ENCODE measurements around the gene TRIM2.
"Not testable (repeated sequence)": the region's sequence is repeated elsewhere in the genome, so short reads cannot be mapped to it uniquely, and the experiment has no call there.

Gene TRIM2

DNA sequence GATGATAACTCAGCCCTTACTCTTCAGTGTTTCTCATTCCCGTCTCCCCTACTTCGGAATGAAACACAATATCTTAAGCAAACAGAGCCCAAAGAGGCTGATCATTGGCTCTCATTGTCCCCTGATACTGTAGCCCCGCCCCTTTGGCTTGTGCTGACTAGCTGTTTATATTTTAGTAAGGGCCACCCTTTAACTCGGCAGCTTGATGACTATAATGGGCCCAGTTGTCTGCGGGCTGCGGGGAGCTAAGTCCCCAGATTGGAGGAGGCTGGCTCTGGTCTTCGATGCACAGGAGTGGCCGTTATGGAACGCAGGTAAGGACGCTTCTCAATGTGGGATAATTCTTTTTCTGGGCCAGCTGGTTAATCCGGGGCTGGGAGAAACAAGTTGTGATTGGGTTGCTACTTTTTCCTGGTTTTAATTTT, at the start of gene TRIM2:
TRIM2 (plus strand) TSS at position 197 of the 425 bp plus-strand sequence; CDS start at position 285, 88 bp downstream.
- no peak for DNase-seq

DNA sequence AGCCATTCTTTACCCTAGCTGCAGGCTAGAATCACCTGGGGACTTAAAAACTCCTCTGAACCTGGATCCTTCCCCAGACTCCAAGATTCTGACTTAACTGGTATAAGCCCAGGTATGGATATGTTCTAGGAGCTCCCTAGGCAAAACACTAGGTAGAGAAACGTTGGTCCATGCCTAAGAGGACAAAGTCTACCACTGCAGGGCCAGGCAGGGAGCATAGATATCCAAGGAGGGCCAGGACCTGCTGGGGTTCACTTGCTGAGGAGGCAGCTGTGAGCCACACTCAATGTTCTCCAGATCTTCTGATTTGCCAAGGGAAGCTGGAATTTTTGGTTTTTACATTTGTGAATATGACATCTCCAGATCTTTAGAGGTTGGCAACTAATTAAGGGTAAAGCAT, 48.6 kb upstream of the TRIM2 start:
- DNase-seq: no peak

DNA sequence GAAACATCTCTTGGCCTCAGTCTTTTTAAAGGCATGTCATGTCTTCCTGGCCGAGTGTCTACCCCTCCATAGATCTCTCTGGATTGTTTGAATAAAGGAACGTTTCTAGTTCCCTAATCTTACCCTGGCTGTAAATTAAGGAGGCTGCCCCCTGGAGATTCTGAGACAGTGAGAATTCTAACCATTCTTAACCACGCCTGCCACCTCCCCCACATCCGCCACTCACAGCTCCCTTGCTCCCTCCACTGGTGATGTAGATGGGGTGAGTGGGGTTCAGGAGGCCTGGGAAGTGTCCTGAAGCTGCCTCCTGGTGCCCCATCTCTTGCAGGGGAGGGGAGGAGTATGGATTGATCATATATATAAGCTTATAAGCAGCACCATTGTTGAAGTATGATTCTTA, 48.0 kb upstream of the TRIM2 start:
- DNase-seq: no peak

DNA sequence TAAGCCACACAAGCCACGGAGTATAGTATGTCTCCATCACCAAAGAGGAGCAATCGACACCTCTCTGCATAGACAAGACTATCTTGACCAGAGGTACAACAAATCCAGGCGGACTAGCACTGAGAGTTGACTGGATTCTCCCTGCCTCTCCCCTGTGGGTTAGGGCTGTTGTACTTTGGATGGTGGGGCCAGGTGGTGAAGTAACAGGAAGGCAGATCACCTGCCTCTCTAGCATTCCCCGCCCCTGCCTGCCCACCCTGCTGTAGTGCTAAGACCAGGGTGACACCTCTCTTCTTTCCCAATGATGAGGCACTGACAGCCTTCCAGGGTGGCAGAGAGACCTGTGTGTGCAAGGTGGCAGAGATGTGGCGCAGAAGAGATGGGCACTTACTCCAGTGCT, 47.5 kb upstream of the TRIM2 start:
- DNase-seq: no peak

DNA sequence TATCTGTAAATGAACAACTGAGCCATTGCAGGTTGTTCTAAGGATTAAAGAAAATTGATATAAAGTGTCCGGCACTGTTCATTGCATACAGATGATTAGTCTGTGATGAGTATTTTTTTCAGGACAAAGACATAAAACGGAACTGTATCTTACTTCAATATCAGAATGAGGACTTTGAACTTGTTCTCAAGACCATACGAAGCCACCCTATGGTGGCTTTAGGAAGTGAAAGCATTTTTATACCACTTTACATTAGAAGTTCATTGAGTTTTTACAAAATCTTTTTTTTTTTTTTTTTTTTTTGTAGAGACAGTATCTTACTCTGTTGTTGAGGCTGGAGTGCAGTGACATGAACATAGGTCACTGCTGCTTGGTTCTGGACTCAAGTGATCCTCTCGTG, 45.2 kb upstream of the TRIM2 start:
- no peak for DNase-seq

DNA sequence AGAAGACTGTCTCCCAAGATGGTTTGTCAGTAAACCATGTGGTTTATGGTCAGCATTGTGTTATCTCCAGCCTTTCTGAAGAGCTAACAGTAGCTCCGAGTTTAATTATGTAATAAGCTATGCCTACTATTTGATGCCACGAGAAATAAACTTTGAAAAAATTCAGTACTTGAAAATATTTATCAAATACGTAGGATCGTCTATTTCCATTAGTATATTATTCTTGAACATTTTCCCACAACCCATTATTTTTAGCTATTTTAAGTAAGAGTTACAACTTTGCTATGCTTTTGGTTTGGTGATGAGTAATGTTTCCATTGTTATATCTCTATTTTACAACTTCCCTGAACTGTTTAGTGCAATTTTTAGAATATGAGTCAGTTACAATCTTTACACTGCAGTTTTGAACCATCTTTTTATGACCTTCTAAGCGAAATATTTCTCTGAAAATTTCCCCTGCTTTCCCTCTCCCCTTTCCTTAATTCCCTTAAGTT, 44.5 kb upstream of the TRIM2 start:
- DNase-seq: no peak

DNA sequence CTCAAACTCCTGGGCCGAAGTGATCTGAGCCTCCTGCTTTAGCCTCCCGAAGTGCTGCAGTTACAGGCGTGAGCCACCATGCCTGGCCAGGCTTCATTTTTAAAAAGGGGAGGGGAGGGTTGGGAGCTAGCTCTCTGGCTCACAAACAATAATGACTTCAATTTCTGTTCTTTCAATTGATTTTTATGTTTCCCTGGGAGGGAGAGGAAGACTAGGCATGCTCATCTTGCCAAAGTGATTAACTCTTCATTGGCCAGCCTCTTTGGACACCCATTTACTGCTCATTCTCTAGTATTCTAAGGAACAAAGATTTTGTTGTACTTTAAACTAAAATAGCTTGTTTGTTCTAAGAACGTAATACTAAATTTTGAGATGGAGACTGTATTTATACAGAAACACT, 43.4 kb upstream of the TRIM2 start:
- no peak for DNase-seq

DNA sequence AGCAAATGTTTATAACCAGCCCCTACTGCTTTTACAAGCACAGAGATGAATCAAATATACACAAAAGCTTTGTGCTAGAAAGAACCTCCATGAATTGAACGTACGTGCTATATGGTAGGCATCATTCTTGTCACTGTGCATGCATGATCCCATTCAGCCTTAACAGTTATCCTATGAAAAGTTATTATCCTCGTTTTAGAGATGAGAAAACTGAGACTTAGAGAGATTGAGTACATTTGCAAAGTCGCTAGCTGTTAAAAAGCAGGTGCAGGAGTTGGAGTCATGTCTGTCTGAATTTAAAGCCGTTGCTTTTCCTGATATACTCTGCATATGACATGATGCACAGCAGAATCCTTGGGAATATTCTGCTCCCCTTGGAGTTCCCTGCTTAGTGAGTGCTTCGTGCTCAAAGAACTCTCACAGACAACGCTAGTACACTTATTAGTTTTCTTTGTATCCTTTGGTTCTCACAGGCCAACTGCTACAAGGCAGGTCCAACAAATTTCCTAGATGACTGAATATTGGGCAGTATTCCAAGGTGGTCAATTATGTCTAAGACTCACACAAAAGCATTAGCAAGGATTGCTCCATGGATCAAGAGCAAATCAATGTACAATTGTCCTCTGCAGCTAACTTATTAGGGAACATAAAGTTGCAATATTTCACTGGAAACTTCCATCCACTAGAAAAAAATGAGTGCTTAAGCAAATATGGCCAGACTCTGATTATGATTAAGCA, 42.8 kb upstream of the TRIM2 start:
- DNase-seq: peak; percentile 16

DNA sequence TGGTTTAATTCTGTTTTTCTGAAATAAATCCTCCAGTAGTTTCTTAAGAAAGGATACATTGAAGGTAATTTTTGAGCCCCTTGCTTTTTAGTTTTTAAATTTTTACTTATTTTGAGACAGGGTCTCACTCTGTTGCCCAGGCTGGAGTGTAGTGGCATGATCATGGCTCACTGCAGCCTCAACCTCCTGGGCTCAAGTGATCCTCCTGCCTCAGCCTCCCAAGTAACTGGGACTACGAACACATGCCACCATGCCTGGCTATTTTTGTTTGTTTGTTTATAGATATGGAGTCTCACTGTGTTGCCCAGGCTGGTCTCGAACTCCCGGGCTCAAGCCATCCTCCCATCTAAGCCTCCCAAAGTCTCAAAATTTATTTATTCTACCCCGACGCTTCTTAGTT, 39.0 kb upstream of the TRIM2 start:
- DNase-seq: not testable (repeated sequence)

DNA sequence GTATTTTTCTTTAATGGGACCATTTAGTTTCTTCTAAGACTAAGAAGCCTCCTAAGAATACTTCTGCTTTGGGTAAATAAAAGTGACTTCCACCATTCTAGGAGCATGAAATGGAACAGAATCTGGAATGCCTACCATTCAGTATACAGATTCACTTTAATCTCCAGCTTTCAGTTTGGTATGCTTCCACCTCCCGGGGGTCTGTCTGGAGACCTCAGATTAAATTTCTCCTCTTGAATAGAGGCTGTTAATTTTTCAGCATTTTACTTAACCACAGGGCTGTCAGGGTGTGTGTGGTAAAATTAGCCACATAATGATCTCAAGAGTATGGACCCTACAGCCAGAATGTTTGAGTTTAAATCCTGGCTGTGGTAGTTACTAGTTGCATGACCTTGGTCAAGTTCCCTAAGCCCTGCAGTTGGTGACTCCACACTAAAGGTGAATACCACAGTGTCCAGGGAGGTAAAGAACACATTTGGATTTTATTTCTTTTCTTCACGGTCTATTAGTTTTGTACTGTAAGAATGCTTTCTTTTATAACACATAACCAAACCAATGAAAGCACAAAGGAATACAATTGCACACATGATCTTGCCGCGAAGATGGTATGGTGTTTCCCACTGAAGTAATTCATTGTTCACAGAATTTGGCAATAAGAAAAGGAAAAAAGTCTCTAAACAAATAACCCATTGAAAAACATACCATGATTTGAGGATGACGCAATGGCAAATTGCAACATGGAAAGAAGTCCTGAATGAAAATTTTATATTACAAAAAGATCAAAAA, 37.3 kb upstream of the TRIM2 start:
- no peak for DNase-seq

DNA sequence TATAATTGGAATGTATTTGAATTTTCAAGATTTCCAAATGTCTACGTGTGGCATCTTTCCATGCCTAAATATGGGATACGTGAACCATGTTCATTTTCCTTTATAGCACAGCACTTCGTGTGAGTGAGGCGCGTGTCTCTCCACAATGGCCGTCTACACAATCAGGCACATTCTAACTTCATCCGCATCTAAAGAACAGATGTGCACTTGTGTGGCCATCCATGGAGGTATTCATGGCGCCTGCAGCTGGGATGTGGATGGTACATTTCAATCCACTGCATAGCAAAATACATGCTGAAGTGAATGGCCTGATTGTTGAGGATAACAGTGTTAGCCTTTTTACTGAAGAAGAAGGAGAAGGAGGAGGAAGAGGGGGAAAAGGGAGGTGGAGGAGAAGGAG, 34.5 kb upstream of the TRIM2 start:
- no peak for DNase-seq

DNA sequence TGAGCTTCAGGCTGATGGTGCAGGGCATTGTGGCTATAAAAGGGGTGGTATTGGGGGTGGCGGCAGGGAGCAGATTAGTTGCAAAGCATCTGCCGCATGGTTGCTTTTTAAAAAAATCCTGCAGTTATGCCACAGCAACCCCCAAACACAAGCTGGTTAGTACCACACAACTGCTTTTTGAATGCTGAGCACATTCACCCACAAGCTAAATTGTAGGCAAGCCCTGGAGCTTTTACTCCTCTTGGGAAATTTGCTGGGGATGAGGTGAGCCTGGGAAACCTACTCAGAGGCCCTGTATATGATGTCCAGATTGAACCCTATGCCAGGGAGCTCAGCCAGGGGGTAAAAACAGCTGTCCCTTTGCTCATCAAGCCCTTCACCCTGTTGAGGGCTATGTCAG, 33.8 kb upstream of the TRIM2 start:
- no peak for DNase-seq

DNA sequence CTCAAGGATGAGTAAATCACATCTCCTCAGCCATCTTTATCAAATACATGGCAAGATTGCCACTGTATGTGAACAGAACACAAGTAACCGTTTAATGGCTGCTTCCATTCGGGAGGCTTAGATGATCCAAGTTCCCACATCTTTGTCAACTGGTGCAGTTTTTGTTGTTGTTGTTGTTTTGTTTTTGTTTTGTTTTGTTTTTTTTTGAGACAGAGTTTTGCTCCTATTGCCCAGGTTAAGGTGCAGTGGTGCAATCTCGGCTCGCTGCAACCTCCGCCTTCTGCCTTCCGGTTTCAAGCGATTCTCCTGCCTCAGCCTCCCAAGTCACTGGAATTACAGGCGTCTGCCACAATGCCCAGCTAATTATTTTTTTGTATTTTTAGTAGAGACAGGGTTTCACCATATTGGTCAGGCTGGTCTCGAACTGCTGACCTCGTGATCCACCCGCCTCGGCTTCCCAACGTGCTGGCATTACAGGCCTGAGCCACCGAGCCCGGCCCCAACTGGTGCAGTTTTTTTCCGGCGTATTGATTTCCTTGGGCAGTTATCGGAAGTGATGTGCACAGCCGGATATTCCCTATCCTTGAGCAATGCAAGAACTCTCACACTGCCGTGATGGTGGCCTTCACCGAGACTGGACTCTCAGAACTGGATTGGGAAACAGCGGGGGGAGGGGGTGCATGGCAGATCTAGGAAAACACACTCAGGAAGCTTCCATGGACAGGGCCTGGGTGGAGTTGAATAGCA, 29.2 kb upstream of the TRIM2 start:
- DNase-seq: no peak

DNA sequence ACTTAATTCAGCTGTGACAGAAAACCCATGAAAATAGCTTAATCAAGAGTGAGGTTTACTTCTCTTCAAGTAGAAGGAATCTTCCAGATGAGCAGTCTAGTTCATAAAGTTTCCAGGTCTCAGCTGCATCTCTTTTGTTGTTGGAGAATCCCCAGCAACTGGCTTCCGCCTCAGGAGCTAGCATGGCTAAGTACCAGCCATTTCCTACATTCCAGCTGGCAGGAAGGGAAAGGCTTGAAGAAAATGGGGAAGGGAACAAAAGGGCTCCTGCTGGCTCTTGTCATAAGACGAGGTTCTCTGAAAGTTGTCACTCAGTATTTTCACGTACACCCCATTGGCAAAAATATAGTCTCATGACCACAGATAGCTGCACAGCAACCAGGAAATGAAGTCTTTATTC, 27.3 kb upstream of the TRIM2 start:
- no peak for DNase-seq

DNA sequence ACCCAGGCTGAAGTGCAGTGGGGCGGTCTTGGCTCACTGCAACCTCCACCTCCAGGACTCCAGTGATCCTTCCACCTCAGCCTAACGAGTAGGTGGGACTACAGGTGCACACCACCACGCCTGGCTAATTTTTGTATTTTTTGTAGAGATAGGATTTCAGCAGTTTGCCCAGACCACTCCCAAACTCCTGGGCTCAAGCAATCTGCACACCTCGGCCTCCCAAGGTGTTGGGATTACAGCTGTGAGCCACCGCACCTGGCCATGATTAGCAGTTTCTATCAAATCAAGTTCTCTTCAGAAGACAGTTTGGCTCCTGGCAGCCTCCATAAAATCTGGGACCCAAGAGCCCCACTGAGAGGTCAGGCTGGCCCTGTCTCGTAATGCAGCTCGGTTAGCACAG, 26.4 kb upstream of the TRIM2 start:
- DNase-seq: no peak

DNA sequence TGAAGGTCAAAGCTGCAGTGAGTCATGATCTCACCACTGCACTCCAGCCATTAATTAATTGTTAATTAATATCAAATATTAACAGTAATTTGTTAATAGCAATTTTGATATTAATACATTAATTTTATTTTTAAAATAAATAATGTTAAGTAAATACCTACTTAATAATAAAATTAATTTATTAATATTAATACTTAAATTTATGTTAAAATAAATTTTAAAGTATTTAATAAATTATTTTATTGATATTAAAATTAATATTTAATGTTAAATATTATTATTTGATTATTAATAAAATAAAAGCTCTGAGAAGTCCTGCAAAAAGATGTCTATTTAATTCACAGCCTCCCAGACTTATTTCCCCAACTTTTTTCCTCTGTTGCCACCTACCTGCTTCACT, 25.1 kb upstream of the TRIM2 start:
- DNase-seq: no peak

DNA sequence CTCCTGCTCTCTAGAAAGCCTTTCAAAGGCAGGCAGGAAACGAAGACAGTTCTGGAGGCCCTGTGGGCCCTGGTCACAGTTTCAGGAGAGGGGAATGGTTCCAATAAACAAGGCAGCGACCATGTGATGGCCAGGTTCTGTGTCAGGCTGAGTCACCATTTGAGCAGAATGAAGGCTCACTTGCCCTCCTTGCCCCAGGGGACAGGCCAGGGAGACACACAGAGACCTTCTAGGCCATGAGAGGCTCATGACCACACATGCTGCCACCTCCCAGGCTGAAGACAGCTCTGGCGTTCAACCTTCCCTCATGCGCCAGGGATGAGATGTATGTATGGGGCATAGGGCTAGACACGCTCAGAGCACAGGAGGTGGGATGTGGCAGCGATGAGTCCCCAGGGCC, 22.9 kb upstream of the TRIM2 start:
- no peak for DNase-seq

DNA sequence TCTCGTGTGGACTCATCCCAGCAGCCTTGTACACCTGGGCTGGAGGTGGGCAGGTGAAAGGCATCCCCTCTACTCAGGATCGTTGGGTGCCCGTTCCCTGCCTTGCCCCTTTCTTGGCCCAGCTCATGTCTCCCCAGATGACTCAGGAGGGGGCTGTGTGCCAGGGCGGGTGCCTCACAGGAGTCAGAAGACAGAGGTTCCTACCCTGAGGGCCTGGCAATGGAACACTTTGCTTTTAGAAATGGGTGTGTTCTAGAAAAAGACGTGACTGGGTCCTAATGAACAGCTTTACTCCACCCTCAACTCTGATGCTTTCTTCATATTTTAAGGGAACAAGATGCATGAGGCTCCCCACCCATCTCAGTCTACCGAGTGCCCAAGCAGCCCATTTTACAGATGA, 22.5 kb upstream of the TRIM2 start:
- no peak for DNase-seq

DNA sequence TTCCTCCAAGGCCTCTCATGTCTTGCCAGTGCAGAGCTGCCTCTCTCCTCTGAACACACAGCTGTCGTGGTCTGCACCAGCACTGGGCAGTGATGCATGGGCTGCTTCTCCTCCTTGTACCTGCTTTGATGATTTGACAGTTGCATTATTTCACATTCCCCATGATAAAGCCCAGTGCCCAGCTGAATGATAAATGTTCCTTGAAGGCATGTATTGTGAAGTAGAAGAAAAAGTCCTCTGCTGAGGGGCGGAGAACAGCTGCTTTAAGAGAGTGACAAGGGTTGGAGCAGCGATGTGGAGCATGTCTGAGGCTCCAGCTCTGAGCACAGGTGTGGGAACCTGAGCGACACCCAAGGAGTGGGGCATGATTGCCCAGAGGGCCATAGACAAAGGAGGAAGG, 21.1 kb upstream of the TRIM2 start:
- DNase-seq: no peak

DNA sequence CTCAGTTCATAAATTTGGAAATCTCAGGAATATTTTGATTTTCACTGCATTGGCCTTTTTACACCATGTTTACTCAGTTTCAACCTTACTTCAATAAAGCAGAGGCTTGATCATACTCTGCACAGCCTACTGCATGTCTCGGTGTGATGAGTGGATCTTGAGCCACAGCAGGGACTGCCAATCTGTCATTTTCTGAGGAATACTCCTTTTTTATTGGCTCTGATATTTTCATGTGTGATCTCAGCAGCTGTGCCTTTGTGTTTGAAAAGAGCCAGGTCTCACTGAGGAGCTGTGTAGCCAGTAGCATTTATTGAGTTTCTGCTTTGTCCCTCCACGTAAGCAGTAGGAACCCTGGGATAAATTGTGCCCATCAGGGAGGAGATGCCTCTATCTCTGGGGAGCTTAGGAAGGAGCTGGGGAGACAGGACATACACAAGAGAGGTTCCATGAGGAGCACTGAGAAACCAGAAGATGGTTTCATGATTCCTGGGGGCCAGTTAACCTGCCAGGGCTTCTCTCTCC, 18.9 kb upstream of the TRIM2 start:
- no peak for DNase-seq

DNA sequence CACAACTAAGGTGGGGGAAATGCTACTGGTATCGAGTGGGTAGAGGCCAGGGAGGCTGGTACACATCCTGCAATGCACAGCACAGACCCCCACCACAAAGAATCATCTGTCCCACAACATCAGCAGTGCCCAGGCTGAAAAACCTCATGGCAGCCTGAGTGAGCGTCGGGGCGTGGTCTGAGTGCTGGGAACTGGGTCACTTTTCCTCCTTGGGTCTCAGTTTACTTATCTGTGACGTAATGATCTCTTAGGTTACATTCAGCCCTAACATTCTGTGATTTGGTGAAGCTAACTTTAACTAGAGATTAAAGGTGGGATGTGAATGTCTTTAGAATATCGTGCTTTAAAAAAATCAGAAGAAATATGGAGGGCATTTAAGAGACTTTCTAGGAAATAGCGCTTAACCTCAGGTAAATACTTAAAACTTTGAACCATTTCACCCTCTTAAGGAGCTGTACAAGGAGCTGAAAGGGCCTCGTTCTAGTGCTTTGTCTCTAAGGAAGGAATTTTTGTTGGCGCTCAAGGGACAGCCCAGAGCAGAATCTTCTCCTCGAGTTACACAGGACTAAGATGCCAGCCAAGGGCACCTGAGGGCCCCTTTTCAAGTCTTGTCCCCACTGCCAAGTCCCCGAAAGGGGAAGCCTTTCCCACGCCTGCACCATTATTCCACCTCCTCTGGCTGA, 18.1 kb upstream of the TRIM2 start:
- no peak for DNase-seq

DNA sequence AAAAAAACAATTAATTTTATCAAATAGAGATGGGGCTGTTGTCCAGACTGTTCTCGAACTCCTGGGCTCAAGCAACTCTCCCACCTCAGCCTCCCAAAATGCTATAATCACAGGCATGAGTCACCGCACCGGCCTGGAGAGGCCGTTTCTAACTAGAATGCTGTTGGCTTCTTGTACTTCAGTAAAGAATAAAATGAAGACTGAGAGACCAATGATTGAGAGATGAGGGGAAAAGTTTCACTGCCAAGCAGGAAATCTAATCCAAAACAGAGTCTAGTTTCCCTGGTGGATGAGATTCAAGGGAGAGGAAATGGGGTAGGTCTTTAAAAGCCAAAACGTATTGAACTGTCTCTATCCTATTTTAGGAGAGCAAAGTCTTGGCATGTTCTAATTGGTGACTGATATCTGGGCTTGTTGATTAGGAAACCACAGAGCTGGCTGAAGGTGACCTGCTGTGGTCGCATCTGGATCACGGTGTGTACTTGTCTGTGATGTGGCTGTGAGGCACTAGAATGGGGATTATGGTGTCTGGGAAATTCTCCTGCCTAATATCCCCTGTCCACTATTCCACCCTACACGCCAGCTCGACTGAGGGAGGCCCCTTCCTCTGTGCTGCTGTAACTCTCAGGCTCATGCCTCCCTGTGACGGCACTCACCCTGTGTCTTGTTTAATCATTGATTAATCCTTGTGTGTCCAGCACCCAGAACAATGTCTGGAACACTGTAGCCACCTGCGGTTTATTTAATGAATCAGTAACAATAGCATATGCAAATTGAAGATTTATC, 15.0 kb upstream of the TRIM2 start:
- DNase-seq: no peak

All from DMS79 treated with DMSO at 0.1 percent for 48 hours (cell line).